DND-41 (cell line): ENCODE results near the gene SKAP1.

Source experiments
- CTCF ChIP-seq: IDR thresholded peaks from 2 replicates; pipeline ENCODE4 v1.5.1; 2012; ENCODE audit warnings: borderline replicate concordance, low read length, moderate library complexity, mild to moderate bottlenecking; ENCODE audit not compliant: poor library complexity, severe bottlenecking; ENCODE audit errors: extremely low read depth
- EZH2 ChIP-seq: IDR thresholded peaks from 3 replicates; pipeline ENCODE4 v1.6.1; 2012; ENCODE audit warnings: borderline replicate concordance, low read depth, mild to moderate bottlenecking, moderate library complexity, low read length, inconsistent platforms; ENCODE audit not compliant: severe bottlenecking

GRCh38 chr17:48127371-48128051 is 302.5 kb downstream of the SKAP1 start:
- no peak for TF ChIP-seq CTCF
- TF ChIP-seq EZH2 = no peak
